DMS53 treated with DMSO at 0.1 percent for 48 hours (cell line): ENCODE measurements around the gene GNAT3.
A peak's percentile ranks its signal among the peaks of the same experiment; 100 is the strongest.

ENCODE experiments used
- DNase-seq: peaks from one replicate; lab custom pipeline; 2025; ENCODE audit not compliant: unreplicated experiment; lab: John Stamatoyannopoulos, UW

Gene GNAT3

DNA sequence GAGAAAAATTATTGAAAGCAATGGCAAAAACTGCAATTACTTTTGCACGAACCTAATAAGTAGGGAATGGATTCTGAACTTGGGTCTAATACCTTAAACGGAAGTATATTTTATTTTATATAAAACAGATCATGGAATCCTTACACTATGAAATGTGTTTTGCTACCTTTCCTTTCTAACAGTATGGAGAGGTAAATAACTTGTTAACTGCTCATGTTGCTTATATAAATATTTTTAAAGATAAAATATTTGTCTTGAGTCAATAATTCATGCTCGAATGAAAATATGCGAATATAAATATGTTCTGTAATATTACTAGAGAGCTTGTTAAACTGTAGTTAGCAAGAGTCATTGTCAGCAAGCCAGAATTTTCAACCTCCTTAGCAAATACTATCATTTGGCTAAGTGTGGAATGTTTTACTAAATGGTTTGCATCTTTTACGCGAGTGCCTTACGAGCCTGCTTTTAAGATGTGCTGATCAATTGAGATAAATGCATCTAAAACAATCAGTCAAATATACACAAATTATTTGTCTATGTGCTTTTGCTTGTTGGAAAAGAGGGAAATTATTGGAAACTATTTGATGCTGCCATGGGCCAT, 5.9 kb downstream of the GNAT3 start:
- no peak for DNase-seq

GRCh38 chr7:80500325-80500724, 11.5 kb downstream of the GNAT3 start:
- DNase-seq: no peak

DNA sequence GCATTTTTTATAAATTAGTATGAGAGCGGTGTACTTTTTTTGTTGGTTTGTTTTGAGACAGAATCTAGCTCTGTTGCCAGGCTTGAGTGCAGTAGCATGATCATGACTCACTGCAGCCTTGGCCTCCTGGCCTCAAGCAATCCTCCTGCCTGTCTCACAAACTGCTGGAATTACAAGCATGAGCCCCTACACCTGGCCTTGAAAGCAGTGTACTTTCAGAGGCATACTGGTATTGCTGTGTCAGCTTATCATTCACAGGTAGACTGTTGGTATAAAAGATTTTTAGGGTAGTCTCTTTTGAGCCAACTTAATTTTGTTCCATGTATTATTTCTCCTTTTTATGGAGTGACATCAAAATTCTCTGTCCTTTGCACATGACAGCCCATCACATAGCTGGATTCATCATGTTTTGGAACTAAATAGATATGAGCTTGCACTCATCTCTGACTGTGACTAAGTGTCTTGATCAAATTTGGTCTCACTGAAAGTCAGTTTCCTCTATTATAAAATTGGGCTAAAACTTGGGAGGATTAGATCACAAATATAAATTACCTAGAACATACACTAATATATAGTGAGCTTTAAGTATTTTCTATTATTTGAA, 12.4 kb downstream of the GNAT3 start:
- peak; percentile 32 for DNase-seq

DNA sequence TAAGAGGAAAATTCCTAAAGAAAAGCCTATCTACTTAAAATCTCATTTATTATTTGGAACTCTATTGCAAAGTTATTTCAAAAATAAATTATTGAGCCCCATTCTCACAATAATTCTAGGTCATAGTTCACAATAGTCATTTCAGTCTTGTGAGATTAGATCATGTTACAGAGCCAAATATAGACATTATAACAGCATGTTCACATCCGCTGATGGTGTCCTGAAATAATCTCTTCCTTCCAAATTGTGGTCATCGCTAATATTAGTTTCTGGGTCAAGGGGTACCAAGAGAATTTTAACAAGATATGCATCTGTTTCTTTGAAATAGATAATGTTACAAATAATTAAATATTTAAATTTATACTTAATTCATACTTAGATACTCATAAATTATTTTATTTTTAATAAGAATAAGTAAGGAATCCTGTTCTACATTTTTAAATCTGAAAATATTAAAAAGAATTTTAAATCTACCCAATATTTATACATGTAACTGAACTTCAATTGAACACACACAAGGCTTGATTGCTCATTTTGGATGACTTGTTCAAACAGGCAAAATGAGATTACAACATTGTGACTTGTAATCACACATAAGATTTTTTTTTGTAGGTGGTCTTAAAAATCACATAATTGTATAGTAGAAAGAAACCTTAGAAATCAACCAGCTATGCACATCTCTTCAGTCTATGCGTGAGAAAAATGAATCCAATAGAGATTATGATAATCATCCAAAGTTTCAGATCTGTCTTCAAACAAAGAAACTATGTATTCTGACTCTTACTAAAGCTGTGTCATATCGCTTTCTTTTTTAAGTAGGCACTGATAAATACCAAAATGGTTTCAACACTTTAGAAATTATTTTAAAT, 13.1 kb downstream of the GNAT3 start:
- no peak for DNase-seq

DNA sequence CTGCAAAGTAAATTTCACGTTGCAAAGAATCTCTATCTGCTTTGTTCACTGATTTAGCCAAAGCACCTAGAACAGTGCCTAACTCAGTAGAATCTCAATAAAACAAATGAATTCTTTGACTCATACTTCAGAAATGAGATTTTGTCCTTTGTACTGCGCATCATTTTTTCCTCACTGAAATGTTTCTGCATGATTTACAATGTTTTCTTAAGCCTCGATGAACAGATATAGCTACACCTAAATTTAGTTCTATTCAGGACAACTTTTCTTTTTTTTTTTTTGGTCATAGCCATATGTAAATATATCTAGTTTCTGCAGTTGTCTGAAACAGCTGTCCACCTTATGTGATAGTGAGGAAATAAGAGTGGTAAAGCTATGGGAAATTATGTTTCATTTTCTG, 15.3 kb downstream of the GNAT3 start:
- no peak for DNase-seq

- no peak for DNase-seq
Measured at GRCh38 chr7:80493121-80493849, 18.6 kb downstream of the GNAT3 start.

GRCh38 chr7:80491462-80491861, 20.4 kb downstream of the GNAT3 start:
- no peak for DNase-seq

DNA sequence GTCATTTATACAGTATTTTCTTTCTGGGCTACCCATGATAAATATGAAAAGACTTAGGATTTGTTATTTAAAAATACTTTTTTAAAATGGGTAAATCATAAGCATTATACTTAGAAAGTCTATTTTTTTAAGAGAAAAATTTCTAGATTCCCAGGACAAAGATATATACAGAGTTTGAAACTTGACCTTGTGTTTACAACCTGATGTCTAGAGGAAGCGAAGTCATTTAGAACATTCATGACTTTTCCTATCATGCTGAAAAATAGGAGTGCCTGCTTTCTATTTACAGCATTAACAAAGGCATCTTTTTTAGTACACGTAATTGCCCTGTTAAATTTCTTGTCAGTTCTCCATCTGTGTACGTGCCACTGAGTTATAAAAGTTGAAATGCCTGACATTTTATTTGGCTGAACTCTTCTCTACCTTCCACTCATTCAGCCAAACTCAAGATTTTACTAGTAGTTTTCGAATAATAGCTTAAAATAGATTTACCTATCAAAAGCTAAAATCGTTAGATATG, 23.0 kb downstream of the GNAT3 start:
- DNase-seq: no peak

DNA sequence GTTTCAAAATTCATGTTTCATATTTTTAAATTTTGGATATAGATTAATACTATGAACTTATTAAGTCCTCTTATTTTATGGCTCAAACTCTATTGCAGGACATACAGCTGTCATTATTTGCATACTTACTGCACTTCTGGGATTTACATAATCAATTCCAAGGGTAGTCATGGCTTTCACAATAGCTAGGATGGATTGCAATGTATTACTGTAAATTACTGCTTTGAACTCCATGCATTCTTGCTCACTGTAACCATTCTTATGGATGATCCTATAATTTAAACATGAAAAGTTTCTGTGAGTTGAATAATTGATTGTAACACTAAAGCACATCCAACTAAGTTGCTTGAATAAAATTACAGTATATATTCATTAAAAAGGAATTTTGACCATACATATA, 23.5 kb downstream of the GNAT3 start:
- no peak for DNase-seq

GRCh38 chr7:80485721-80486120, 26.1 kb downstream of the GNAT3 start:
- DNase-seq: no peak

DNA sequence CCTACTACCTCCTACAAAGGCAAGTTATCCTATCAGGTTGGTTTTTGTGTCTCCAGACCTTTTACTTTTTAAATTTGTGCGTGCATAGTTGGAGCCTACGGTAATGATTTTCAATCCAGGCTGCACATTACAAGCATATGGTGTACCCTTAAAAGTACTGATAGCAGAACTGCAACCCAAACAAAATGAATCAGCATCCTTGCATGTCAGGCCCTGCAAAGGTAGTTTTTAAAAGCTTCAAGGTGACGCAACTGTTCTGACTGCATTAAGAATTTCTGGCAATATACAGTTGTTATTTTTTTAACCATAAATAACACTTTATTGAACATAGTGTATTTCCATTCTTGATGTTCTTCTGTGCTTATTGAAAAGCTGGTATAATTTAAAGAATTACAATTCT, 28.9 kb downstream of the GNAT3 start:
- DNase-seq: no peak

- no peak for DNase-seq
Measured at GRCh38 chr7:80481196-80481884, 30.5 kb downstream of the GNAT3 start.

- no peak for DNase-seq
Measured at GRCh38 chr7:80480566-80480965, 31.3 kb downstream of the GNAT3 start.

DNA sequence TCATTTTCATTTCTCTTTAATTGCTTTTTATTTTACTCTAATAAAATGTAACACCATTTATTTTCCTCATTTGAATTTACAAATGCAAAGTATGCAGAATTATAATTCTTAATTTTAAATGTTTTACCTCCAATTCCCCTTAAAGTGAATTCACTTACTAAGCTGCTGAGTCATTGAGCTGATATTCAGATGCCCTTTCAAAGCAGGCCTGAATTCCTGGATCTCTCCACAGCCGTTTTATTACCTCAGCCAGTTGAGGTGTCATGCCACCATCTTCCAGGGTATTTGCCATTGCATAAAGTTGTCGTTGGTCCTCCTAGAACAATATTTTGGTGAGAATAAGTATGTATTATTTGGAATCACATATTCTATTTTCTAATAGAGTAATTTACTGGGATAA, 33.2 kb downstream of the GNAT3 start:
- peak; percentile 20 for DNase-seq

GRCh38 chr7:80476035-80476434, 35.8 kb downstream of the GNAT3 start:
- no peak for DNase-seq

GRCh38 chr7:80475383-80475782, 36.5 kb downstream of the GNAT3 start:
- no peak for DNase-seq

- DNase-seq: no peak
Measured at GRCh38 chr7:80473751-80474150, 38.1 kb downstream of the GNAT3 start.

- no peak for DNase-seq
Measured at GRCh38 chr7:80472491-80473200, 39.2 kb downstream of the GNAT3 start.

DNA sequence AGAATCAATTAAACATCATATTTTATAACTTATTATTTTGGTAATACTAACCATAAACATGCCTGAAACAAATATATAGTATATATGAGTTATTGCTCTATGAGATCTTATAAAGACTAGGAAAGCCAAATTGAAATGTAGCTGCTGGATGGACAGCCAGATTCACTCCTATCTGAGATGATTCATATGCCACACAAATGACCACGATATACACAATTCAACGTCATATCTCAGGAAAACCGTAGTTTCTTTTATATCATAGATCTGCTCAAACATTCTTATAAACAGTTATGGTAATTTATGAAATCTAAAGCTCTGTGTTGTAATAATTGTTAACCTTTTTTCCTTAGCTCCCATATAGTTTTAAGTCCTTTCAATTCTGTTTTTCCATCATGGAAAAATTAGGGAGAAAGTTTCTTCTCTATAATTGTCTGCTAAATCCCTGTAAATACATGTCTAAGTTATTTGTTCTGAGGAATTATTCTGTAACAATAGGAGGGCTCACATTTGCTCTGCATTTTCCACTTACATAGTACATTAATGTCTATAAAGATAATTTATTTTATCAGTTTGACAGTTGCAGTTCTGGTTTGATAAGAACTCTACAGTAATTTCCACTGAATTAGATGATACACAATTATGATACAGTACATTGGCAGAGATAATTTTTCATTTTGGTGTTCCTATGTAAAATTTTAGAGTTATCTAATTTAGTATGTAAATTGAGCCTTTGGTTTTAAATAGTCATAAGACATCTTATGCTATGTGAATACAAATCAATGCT, 42.7 kb downstream of the GNAT3 start:
- no peak for DNase-seq
